Mesenchymal stem cell (in vitro differentiated cells and primary cell): ENCODE results near the gene C1orf53.

Source experiments
- DNase-seq: peaks from one replicate; pipeline ENCODE4 v3.0.0-alpha.2; 2013
- H2AFZ ChIP-seq: one replicate; pipeline ENCODE4 v1.6.1; 2013; ENCODE audit warnings: low read depth, mild to moderate bottlenecking, control low read depth, inconsistent platforms, low read length, moderate library complexity
- H2AK5ac ChIP-seq: 2 replicates; pipeline ENCODE4 v1.6.1; 2013; ENCODE audit warnings: low read length, moderate library complexity, mild to moderate bottlenecking, inconsistent platforms; ENCODE audit not compliant: severe bottlenecking
- H2BK120ac ChIP-seq: one replicate; pipeline ENCODE4 v1.6.1; 2013; ENCODE audit warnings: low read depth, mild to moderate bottlenecking, inconsistent platforms, low read length, moderate library complexity
- H2BK12ac ChIP-seq, 2 experiments: one replicate each; pipeline ENCODE4 v1.6.1; 2013; ENCODE audit warnings: inconsistent platforms in 2 of 2, low read length in 2 of 2, mild to moderate bottlenecking in 2 of 2, moderate library complexity in 2 of 2, control low read depth in 1 of 2
- H2BK15ac ChIP-seq: one replicate; pipeline ENCODE4 v1.6.1; 2013; ENCODE audit warnings: mild to moderate bottlenecking, low read depth, inconsistent platforms; ENCODE audit not compliant: poor library complexity, severe bottlenecking
- H2BK5ac ChIP-seq: 2 replicates; pipeline ENCODE4 v1.6.1; 2013; ENCODE audit warnings: low read depth, mild to moderate bottlenecking, low read length, control low read depth, inconsistent platforms; ENCODE audit not compliant: poor library complexity, severe bottlenecking
- H3K14ac ChIP-seq, 2 experiments: one replicate each; pipeline ENCODE4 v1.6.1; 2013; ENCODE audit warnings: inconsistent platforms in 2 of 2, low read length in 2 of 2, control low read depth in 1 of 2, mild to moderate bottlenecking in 1 of 2, moderate library complexity in 1 of 2
- H3K18ac ChIP-seq, 2 experiments: one replicate each; pipeline ENCODE4 v1.6.1; 2013; ENCODE audit warnings: inconsistent platforms in 2 of 2, low read length in 2 of 2, control low read depth in 1 of 2, low read depth in 1 of 2, mild to moderate bottlenecking in 1 of 2
- H3K23ac ChIP-seq, 2 experiments: one replicate each; pipeline ENCODE4 v1.6.1; 2013; ENCODE audit warnings: inconsistent platforms in 2 of 2, low read length in 2 of 2, mild to moderate bottlenecking in 2 of 2, moderate library complexity in 2 of 2, control low read depth in 1 of 2
- H3K27ac ChIP-seq: 2 replicates; pipeline ENCODE4 v1.5.1; 2013; ENCODE audit warnings: mild to moderate bottlenecking, moderate library complexity, low read length, control low read depth, inconsistent platforms; ENCODE audit not compliant: poor library complexity, severe bottlenecking
- H3K27me3 ChIP-seq, 2 experiments: 2 replicates each; pipeline versions ENCODE4 v1.6.1 to v1.7.0; 2013; ENCODE audit warnings: low read length in 2 of 2, mild to moderate bottlenecking in 2 of 2, moderate library complexity in 2 of 2, control low read depth in 1 of 2, inconsistent platforms in 1 of 2; ENCODE audit not compliant: control insufficient read depth in 1 of 2, insufficient read depth in 1 of 2
- H3K36me3 ChIP-seq, 2 experiments: 2 replicates each; pipeline versions ENCODE4 v1.6.1 to v1.7.0; 2013; ENCODE audit warnings: low read length in 2 of 2, control low read depth in 1 of 2, inconsistent platforms in 1 of 2, low read depth in 1 of 2, mild to moderate bottlenecking in 1 of 2; ENCODE audit not compliant: insufficient read depth in 2 of 2, control insufficient read depth in 1 of 2
- H3K4ac ChIP-seq, 2 experiments: one replicate each; pipeline ENCODE4 v1.6.1; 2013; ENCODE audit warnings: inconsistent platforms in 2 of 2, low read length in 2 of 2, mild to moderate bottlenecking in 2 of 2, moderate library complexity in 2 of 2, control low read depth in 1 of 2, low read depth in 1 of 2
- H3K4me1 ChIP-seq: 2 replicates; pipeline ENCODE4 v1.6.1; 2013; ENCODE audit warnings: low read depth, low read length, control low read depth; ENCODE audit not compliant: control insufficient read depth, insufficient read depth
- H3K4me2 ChIP-seq: 2 replicates; pipeline ENCODE4 v1.6.1; 2013; ENCODE audit warnings: low read length, mild to moderate bottlenecking, inconsistent platforms; ENCODE audit not compliant: poor library complexity, severe bottlenecking
- H3K4me3 ChIP-seq, 2 experiments: 2 replicates each; pipeline versions ENCODE4 v1.5.1 to v1.7.0; 2013; ENCODE audit warnings: low read length in 2 of 2, mild to moderate bottlenecking in 2 of 2, control low read depth in 1 of 2, low read depth in 1 of 2; ENCODE audit not compliant: insufficient read depth in 1 of 2
- H3K79me1 ChIP-seq: replicated peaks from 2 replicates; pipeline ENCODE4 v1.6.1; 2013; ENCODE audit warnings: mild to moderate bottlenecking, control low read depth, low read length, inconsistent platforms; ENCODE audit not compliant: poor library complexity, severe bottlenecking
- H3K9ac ChIP-seq: 2 replicates; pipeline ENCODE4 v1.7.0; 2013; ENCODE audit warnings: mild to moderate bottlenecking, low read length, moderate library complexity
- H3K9me3 ChIP-seq: 2 replicates; pipeline ENCODE4 v1.7.0; 2013; ENCODE audit warnings: mild to moderate bottlenecking, low read length; ENCODE audit not compliant: control insufficient read depth
- H4K8ac ChIP-seq: one replicate; pipeline ENCODE4 v1.6.1; 2013; ENCODE audit warnings: inconsistent platforms, mild to moderate bottlenecking, low read length, moderate library complexity
- H4K91ac ChIP-seq: one replicate; pipeline ENCODE4 v1.6.1; 2013; ENCODE audit warnings: mild to moderate bottlenecking, low read length, inconsistent platforms
- WGBS: methylation state at CpG from one replicate; pipeline ENCODE4 v1.1.7; 2013; ENCODE audit warnings: mixed read lengths; 5-methylcytosine and 5-hydroxymethylcytosine counted together

C1orf53 gene

GRCh38 chr1:197922070-197922390 is 19.6 kb downstream of the C1orf53 start:
- Histone ChIP-seq H3K9ac (no peak overlapping the region), H3K4me3 (no peak overlapping the region), H2BK12ac (no peak overlapping the region), H2BK5ac (no peak overlapping the region), H3K4ac (no peak overlapping the region), H3K4me2 (no peak overlapping the region), H3K9me3 (peaks cover 4% of the 10 kb centered on the region), H3K4me1 (peaks cover 19% of the 10 kb centered on the region), H4K91ac (no peak overlapping the region), H2AK5ac (no peak overlapping the region), H2BK15ac (no peak overlapping the region), H2AFZ (no peak overlapping the region), H3K14ac (no peak overlapping the region), H3K79me1 (no peaks in the 10 kb centered on the region), H2BK120ac (no peak overlapping the region), H3K27me3 (peaks cover 72 to 77% of the 10 kb centered on the region in 2 experiments), H3K36me3 (no peaks in the 10 kb centered on the region), H3K23ac (no peak overlapping the region), H3K18ac (no peak overlapping the region), H4K8ac (no peak overlapping the region), H3K27ac (no peak overlapping the region)
- no peak for DNase-seq
- 69% methylated on average over 2 of the region's 2 CpGs for WGBS

GRCh38 chr1:197923038-197923437 is 20.6 kb downstream of the C1orf53 start:
- no peak overlapping the region for H3K9ac ChIP-seq
- no peak overlapping the region for H3K4me2 ChIP-seq
- no peak for DNase-seq
- no peaks in the 10 kb centered on the region for H3K79me1 ChIP-seq
- no peak overlapping the region for H4K91ac ChIP-seq
- H3K14ac ChIP-seq: no peak overlapping the region
- no peak overlapping the region for H3K4ac ChIP-seq
- H3K36me3 ChIP-seq: no peaks in the 10 kb centered on the region
- H2AK5ac ChIP-seq: no peak overlapping the region
- no peak overlapping the region for H2BK15ac ChIP-seq
- H3K18ac ChIP-seq: no peak overlapping the region
- no peak overlapping the region for H2BK5ac ChIP-seq
- H3K4me3 ChIP-seq: no peak overlapping the region
- peaks cover 66 to 76% of the 10 kb centered on the region in 2 experiments for H3K27me3 ChIP-seq
- no peak overlapping the region for H3K27ac ChIP-seq
- WGBS: 47% methylated on average over 10 of the region's 12 CpGs
- H3K23ac ChIP-seq: no peak overlapping the region
- H2AFZ ChIP-seq: no peak overlapping the region
- no peak overlapping the region for H2BK120ac ChIP-seq
- no peak overlapping the region for H2BK12ac ChIP-seq
- no peak overlapping the region for H4K8ac ChIP-seq
- H3K9me3 ChIP-seq: peaks cover 4% of the 10 kb centered on the region
- H3K4me1 ChIP-seq: peaks cover 12% of the 10 kb centered on the region

- DNase-seq: peak; percentile 57
- Histone ChIP-seq H3K79me1 (no peaks in the 10 kb centered on the region), H2BK15ac (no peak overlapping the region), H3K27me3 (peaks cover 54 to 67% of the 10 kb centered on the region in 2 experiments), H4K91ac (no peak overlapping the region), H3K9ac (no peak overlapping the region), H3K18ac (no peak overlapping the region), H2AK5ac (no peak overlapping the region), H3K23ac (no peak overlapping the region), H3K36me3 (no peaks in the 10 kb centered on the region), H2BK5ac (no peak overlapping the region), H2AFZ (no peak overlapping the region), H4K8ac (no peak overlapping the region), H3K9me3 (peaks cover 4% of the 10 kb centered on the region), H2BK120ac (no peak overlapping the region), H3K14ac (no peak overlapping the region), H3K4ac (no peak overlapping the region), H3K27ac (no peak overlapping the region), H2BK12ac (no peak overlapping the region), H3K4me2 (no peak overlapping the region), H3K4me1 (peaks cover 12% of the 10 kb centered on the region), H3K4me3 (no peak overlapping the region)
- no CpG with 5 or more reads among the region's 4 CpGs for WGBS
Measured at GRCh38 chr1:197924516-197925123, 22.2 kb downstream of the C1orf53 start.

GRCh38 chr1:197927908-197928665 is 25.7 kb downstream of the C1orf53 start:
- H2BK12ac ChIP-seq: no peak overlapping the region
- no peak overlapping the region for H2BK120ac ChIP-seq

More at GRCh38 chr1:197927908-197928665, 25.7 kb downstream of the C1orf53 start:
- Histone ChIP-seq H3K4me3 (no peak overlapping the region), H3K4me1 (peaks cover 2% of the 10 kb centered on the region), H3K9me3 (no peaks in the 10 kb centered on the region), H3K9ac (no peak overlapping the region), H2BK15ac (no peak overlapping the region), H2AFZ (no peak overlapping the region), H3K27me3 (peaks cover 20 to 57% of the 10 kb centered on the region in 2 experiments), H3K4me2 (no peak overlapping the region), H3K36me3 (no peaks in the 10 kb centered on the region), H2AK5ac (no peak overlapping the region), H3K4ac (no peak overlapping the region), H3K14ac (no peak overlapping the region), H3K27ac (no peak overlapping the region), H2BK5ac (no peak overlapping the region), H3K18ac (no peak overlapping the region), H4K91ac (no peak overlapping the region), H3K23ac (no peak overlapping the region), H4K8ac (no peak overlapping the region), H3K79me1 (no peaks in the 10 kb centered on the region)
- WGBS: 87% methylated on average over 8 of the region's 8 CpGs
- DNase-seq: no peak
